Measurements from ENCODE around the gene PON3. TPM values are rescaled to one million over a fixed set of nuclear protein-coding genes. Genes with fewer than 3 reads are reported as not detected.

PON3 gene
- total RNA-seq, 1 experiment from 2014 or later = not detected

GRCh38 chr7:95424716-95425115, 28.5 kb upstream of the PON3 start:
- no peak overlapping the region; a peak in 1 of 7 replicates for H3K27ac Mint-ChIP-seq

More at GRCh38 chr7:95424716-95425115, 28.5 kb upstream of the PON3 start:
- Histone ChIP-seq H3K56ac (ENCODE audit: insufficient read length, low read depth, low read length) (no peak overlapping the region), H2AK5ac (ENCODE audit: insufficient read length, low read length) (no peak overlapping the region), H2AFZ (ENCODE audit: low read length) (no peak overlapping the region), H3K27ac (ENCODE audit: insufficient read length, low read depth, low read length) (no peak overlapping the region), H2BK120ac (ENCODE audit: low read depth, low read length, poor library complexity, severe bottlenecking) (no peak overlapping the region), H3K9me3 (ENCODE audit: control insufficient read depth, low read depth, low read length) (no peaks in the 10 kb centered on the region), H3K9ac (ENCODE audit: extremely low read depth, insufficient read length, low read length) (no peak overlapping the region), H3K18ac (ENCODE audit: insufficient read length, low read depth, low read length) (no peak overlapping the region), H2BK5ac (ENCODE audit: insufficient read length, low read length) (no peak overlapping the region), H2BK15ac (ENCODE audit: low read depth, low read length) (no peak overlapping the region), H4K5ac (ENCODE audit: insufficient read length, low read depth, low read length) (no peak overlapping the region), H4K20me1 (ENCODE audit: control insufficient read depth, insufficient read depth, insufficient read length) (no peaks in the 10 kb centered on the region), H3K4ac (ENCODE audit: low read depth, low read length) (no peak overlapping the region), H3K23ac (ENCODE audit: insufficient read length, low read depth, low read length) (no peak overlapping the region), H3T11ph (ENCODE audit: low read length) (no peak overlapping the region), H3K79me1 (ENCODE audit: insufficient read depth, low read depth, low read length, poor library complexity, severe bottlenecking) (no peaks in the 10 kb centered on the region), H3K4me2 (ENCODE audit: insufficient read depth, insufficient read length, low read length) (no peak overlapping the region), H3K4me1 (ENCODE audit: insufficient read depth, low read length) (no peaks in the 10 kb centered on the region; the same call in 1 of the 2 replicates), H3K23me2 (ENCODE audit: insufficient read length, low read depth, low read length, poor library complexity, severe bottlenecking) (no peaks in the 10 kb centered on the region), H2BK12ac (ENCODE audit: insufficient read length, low read depth, low read length) (no peak overlapping the region), H4K91ac (ENCODE audit: insufficient read length, low read depth, low read length) (no peak overlapping the region), H3K79me2 (ENCODE audit: insufficient read depth, low read length) (no peaks in the 10 kb centered on the region), H4K8ac (replicated peaks; ENCODE audit: insufficient read length, low read depth, low read length) (no peak overlapping the region), H3K14ac (ENCODE audit: insufficient read depth, low read length) (no peak overlapping the region), H3K27me3 (ENCODE audit: insufficient read depth, low read length) (no peaks in the 10 kb centered on the region; the same call in 1 of the 2 replicates), H2BK20ac (ENCODE audit: low read depth, low read length, poor library complexity, severe bottlenecking) (no peak overlapping the region)
- no CpG with 5 or more reads among the region's 1 CpG for WGBS (ENCODE audit: extremely low coverage, insufficient read length, low lambda C conversion rate)
- TF ChIP-seq CTCF (conservative IDR thresholded peaks at IDR 0.05) = no peak
- Mint-ChIP-seq H3K4me3 (no peak overlapping the region), H3K9me3 (no peaks in the 10 kb centered on the region), H3K27me3 (ENCODE audit: low read depth) (no peaks in the 10 kb centered on the region), H3K4me1 (peaks cover 26 to 28% of the 10 kb centered on the region in 2 experiments), H3K36me3 (ENCODE audit: insufficient read depth in 1 of 3, low read depth in 3 of 3) (peaks cover 15 to 22% (median 16%) of the 10 kb centered on the region in 3 experiments)
- DNase-seq = no peak
